Activated naive CD4-positive, alpha-beta T cell treated with Interleukin-2 at 50 U/mL for 16 hours (primary cell): ENCODE data around the gene NDUFB4.
"Not testable (repeated sequence)": the region's sequence is repeated elsewhere in the genome, so short reads cannot be mapped to it uniquely, and the experiment has no call there.

Experiments
- DNase-seq: peaks from one replicate; pipeline ENCODE4 v3.0.0-alpha.2; 2020

NDUFB4 gene

DNA sequence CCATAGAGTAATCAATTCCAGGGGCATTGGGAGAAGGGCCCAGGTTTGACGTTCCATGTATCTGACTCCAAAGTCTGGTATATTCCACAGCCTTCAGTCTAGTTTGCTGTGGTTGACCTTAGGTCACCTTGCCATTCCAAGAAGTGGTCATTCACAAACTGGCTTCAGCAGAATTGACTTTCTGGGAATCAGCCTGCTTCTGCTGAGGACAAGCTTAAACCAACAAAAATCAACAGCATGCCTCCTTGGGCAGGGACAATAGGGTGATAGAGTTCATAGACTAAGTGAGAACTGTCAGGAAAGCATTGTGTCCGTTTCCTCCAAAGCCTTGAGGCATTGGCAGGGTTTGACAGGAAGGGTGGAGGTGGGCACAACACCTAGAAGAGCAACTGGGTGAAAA is 24.1 kb upstream of the NDUFB4 start:
- DNase-seq = no peak

- no peak for DNase-seq
These were observed 8.7 kb upstream of the NDUFB4 start for GRCh38 chr3:120587332-120587975.

- DNase-seq = no peak
These were observed 384 bp upstream of the NDUFB4 start for GRCh38 chr3:120595788-120596115.

GRCh38 chr3:120596853-120597223 is 702 bp downstream of the NDUFB4 start:
- no peak for DNase-seq

DNA sequence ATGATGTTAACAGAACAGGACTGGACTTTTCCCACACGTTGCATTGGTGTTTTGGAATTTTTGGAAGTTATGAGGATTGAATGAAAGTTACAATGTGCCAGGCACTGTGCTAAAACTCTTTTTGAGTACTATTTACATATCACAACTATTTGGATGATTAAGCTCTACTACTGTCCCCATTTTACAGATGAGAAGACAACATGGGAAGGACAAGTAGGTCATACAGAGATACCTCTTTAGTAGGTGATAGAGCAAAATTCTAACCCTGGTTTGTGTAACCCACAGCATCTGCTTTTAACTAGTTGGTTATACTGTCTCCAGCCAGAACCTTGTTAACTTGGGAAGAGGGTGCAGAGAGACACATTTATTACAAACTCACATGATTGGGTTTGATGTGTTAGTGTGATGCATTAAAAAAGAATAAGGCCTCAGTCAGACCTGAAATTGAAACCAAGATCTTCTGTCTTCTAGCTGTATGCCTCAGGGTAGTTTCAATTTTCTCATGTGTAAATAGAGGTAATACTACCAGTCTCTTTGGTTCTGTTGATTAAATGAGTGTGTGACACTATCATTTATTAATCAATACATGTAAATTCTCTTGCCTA is 1.4 kb downstream of the NDUFB4 start:
- DNase-seq = no peak

DNA sequence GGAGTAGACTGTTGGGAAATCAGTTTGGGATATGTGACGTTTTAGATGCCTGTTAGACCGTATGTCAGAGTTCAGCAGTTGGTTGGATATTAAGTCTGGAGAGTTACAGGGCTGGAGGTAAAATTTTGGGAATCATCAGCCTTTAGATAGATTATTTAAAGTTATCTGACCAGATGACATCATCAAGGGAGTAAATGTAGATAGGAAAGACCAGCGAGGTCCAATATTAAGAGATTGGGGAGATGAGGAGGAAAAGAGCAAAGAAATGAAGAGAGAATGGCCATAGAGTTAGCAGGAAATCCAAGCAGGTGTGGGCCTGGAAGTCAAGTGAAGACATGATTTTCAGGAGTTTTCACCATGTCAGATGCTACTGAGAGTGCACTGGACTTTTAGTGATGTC is 3.1 kb downstream of the NDUFB4 start:
- DNase-seq = no peak

DNA sequence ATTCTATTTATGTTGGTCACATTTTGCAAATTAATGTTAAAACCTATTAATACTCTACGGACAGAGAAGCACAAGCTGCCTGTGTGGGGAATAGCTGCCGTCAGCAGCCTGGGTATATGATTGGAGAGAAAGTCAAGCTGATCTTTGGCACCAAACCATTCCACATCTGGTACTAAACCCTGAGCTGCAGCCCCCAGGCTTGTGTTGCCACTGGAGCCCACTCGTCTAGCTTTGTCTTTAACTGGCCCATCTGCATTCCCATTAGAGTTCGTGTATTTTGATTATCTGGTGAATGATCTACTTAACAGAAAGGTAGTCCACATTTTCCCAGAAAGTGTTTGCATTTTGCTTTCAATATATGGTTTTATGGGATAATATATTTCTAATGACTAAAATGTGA is 5.4 kb downstream of the NDUFB4 start:
- no peak for DNase-seq

- DNase-seq = no peak
These were observed 6.5 kb downstream of the NDUFB4 start for GRCh38 chr3:120602682-120603081.

GRCh38 chr3:120604382-120604781 is 8.2 kb downstream of the NDUFB4 start:
- DNase-seq = no peak

DNA sequence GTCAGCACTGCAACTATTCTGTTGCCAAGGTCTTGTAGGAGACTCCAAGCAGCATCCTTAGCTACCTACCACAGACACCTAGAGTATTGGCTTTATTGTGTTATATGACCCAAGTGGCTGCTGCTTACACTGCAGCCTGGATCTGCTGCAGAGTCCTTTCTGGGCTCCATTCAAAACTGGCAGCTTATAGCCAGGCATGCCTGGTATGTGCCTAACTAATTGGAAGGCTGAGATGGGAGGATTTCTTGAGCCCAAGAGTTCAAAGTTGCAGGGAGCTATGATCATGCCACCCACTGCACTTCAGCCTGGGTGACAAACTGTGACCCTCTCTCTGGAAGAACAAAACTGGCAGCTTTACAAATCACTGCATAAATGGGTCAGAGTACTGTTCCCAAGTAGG is 8.6 kb downstream of the NDUFB4 start:
- no peak for DNase-seq

DNA sequence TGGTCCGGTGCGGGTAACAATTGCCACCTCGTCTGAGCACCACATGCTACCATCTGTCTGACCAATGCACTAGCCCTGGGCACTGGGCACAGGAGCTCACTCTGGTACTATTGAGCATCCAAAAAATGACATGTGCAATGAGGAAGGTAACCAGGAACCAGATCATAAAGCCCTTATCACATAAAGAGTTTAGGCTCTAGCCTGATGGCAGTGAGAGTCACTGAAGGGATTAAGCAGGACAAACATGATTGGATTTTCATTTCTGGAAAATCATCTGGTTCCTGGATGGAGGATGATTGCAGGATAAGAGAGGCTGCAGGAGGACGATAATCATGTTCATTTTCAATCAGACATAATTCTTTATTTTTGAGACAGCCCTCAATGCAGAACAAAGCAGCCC is 12.4 kb downstream of the NDUFB4 start:
- DNase-seq = no peak

- DNase-seq = no peak
These were observed 18.6 kb downstream of the NDUFB4 start for GRCh38 chr3:120614765-120615164.

DNA sequence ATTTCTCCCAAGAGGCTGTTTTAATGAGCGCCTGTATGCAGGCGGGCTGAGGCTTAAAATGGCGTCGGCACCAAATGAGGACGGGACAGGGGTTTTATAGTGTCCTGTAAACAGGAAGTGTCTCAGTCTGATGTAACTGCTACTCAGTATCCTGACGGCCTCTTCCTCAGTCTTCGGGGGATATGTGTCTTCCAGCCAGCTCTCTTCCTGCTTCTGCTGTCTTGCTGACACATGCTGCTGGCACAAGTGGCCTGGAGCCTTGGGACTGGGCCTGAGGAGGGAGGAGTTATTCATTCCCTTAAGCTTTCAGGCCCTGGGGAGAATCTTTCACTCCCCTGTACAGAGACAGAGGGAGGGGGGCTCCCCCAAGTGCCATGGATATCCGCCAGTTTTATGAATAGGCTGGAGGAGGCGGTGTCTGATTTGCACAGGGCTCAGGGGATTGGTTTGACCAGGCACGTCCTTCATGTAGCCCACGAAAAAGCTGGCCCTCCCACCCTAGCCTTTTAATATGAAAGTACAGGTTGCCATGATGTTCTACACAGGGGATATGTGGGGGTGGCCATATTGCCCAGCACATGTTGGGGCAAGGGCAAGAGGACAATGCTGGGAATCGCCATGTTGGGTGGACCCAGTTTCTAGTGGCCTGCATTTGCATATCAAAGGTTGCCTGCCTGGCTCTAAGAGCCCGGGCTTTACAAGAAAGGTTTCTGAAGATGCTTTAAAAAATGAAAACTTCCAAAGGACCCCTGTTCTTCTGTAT is 19.9 kb downstream of the NDUFB4 start:
- no peak for DNase-seq

GRCh38 chr3:120616745-120617144 is 20.6 kb downstream of the NDUFB4 start:
- not testable (repeated sequence) for DNase-seq

DNA sequence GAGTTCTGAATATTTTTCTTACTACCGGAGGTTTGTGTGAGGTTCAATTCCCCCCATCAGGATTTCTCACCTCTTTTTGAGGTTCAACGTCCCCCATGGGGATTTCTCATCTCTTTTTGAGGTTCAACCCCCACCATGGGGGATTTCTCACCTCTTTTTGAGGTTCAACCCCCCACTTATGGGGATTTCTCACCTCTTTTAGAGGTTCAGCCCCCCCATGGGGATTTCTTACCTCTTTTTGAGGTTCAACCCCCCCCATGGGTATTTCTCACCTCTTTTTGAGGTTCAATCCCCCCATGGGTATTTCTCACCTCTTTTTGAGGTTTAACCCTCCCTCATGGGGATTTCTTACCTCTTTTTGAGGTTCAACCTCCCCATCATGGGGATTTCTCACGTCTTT is 26.3 kb downstream of the NDUFB4 start:
- no peak for DNase-seq

GRCh38 chr3:120622870-120623726 is 27.0 kb downstream of the NDUFB4 start:
- no peak for DNase-seq

DNA sequence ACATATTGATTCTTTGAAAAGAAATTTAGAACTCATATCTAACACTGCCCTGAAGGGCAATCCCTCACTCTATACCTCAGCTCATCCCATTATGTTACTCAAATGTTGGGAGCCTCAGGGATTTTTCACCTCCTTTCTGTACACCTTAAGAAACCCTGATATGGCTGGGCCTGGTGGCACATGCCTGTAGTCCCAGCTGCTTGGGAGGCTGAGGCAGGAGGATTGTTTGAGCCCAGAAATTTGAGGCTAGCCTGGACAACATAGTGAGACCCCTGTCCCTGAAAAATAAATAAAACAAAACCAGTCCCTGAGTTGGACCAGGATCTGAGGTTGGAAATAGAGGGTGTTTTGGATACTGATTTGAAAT is 27.6 kb downstream of the NDUFB4 start:
- no peak for DNase-seq

GRCh38 chr3:120625159-120625586 is 29.0 kb downstream of the NDUFB4 start:
- DNase-seq = no peak

- no peak for DNase-seq
These were observed 38.4 kb downstream of the NDUFB4 start for GRCh38 chr3:120634539-120634938.

GRCh38 chr3:120636795-120637401 is 40.8 kb downstream of the NDUFB4 start:
- no peak for DNase-seq

GRCh38 chr3:120637851-120638559 is 41.9 kb downstream of the NDUFB4 start:
- DNase-seq = no peak

GRCh38 chr3:120638820-120639219 is 42.7 kb downstream of the NDUFB4 start:
- DNase-seq = not testable (repeated sequence)
